Activated CD8-positive, alpha-beta T cell treated with anti-CD3 and anti-CD28 coated beads for 36 hours (primary cell): ENCODE measurements around the gene ACSM6. TPM values are rescaled to one million over a fixed set of nuclear protein-coding genes. Genes with fewer than 3 reads are reported as not detected.

Source experiments
- ATAC-seq: fragments of 200-7000 bp; cut with Tn5 transposase; one replicate; pipeline ENCODE4 v1.10.0; 2021; ENCODE audit warnings: mild to moderate bottlenecking, moderate library complexity
- CTCF ChIA-PET: fragments of 350-600 bp; sonication (Branson Sonifier 250); formaldehyde crosslinking; loops from one replicate; lab custom pipeline; 2021; ENCODE audit warnings: antibody characterized with exemption; lab: Charles Lee
- POLR2A ChIA-PET: fragments of 350-600 bp; sonication (Branson Sonifier 250); formaldehyde crosslinking; loops from one replicate; lab custom pipeline; 2021; ENCODE audit warnings: antibody characterized with exemption; lab: Charles Lee
- DNase-seq: peaks from one replicate; pipeline ENCODE4 v3.0.0-alpha.2; 2020
- H3K27ac Mint-ChIP-seq: one replicate; pipeline ENCODE4 v1.8.0; 2021; ENCODE audit warnings: mild to moderate bottlenecking, mixed read lengths
- H3K27me3 Mint-ChIP-seq: one replicate; pipeline ENCODE4 v1.8.0; 2021; ENCODE audit warnings: mixed read lengths
- H3K36me3 Mint-ChIP-seq: one replicate; pipeline ENCODE4 v1.8.0; 2021; ENCODE audit warnings: low read depth, mixed read lengths
- H3K4me1 Mint-ChIP-seq: one replicate; pipeline ENCODE4 v1.8.0; 2021; ENCODE audit warnings: low read depth, mixed read lengths
- H3K4me3 Mint-ChIP-seq: one replicate; pipeline ENCODE4 v1.8.0; 2021; ENCODE audit warnings: mild to moderate bottlenecking, moderate library complexity, mixed read lengths
- H3K9me3 Mint-ChIP-seq: one replicate; pipeline ENCODE4 v1.8.0; 2021; ENCODE audit warnings: mixed read lengths
- CTCF ChIP-seq: fragments of 200-600 bp; IDR thresholded peaks from one replicate; pipeline ENCODE4 v1.8.0; 2022; ENCODE audit warnings: antibody characterized with exemption, mild to moderate bottlenecking
- intact Hi-C: fragments of 100-400 bp; cut with micrococcal nuclease; formaldehyde crosslinking; loops from one replicate; pipeline ENCODE4 v1.10.0; 2022
- total RNA-seq, 2 experiments: library from RNA; stranded (reverse); gene quantifications; one replicate each; pipeline ENCODE4 v1.2.3, GENCODE V29; 2021

The ACSM6 gene
- total RNA-seq, 2 experiments from 2014 or later = not detected

- POLR2A ChIA-PET = no interaction called here
- Mint-ChIP-seq H3K27me3 (peaks cover 23% of the 10 kb centered on the region), H3K4me1 (peaks cover 4% of the 10 kb centered on the region), H3K9me3 (no peaks in the 10 kb centered on the region), H3K4me3 (no peak overlapping the region), H3K36me3 (no peaks in the 10 kb centered on the region), H3K27ac (no peak overlapping the region)
- intact Hi-C loops = loop anchor here (5.0 kb wide), 1 partner anchor 61 kb away; no protein-coding TSS in a partner anchor
- CTCF ChIA-PET = interaction anchor here (1.1 to 6.1 kb wide), 4 partner anchors 48 to 64 kb away, joined by 4 to 44 read pairs (median 6); no protein-coding TSS in a partner anchor
- no peak for ATAC-seq
- TF ChIP-seq CTCF = no peak
- DNase-seq = no peak
These were observed 12.3 kb upstream of the ACSM6 start for GRCh38 chr10:95181726-95182125.

GRCh38 chr10:95183271-95184230, 10.5 kb upstream of the ACSM6 start:
- Mint-ChIP-seq H3K4me1 (peaks cover 4% of the 10 kb centered on the region), H3K4me3 (peak overlapping the region; percentile 65), H3K27ac (no peak overlapping the region), H3K27me3 (peaks cover 22% of the 10 kb centered on the region), H3K36me3 (no peaks in the 10 kb centered on the region), H3K9me3 (no peaks in the 10 kb centered on the region)
- ChIA-PET CTCF (interaction anchor here (0.7 to 6.1 kb wide), 9 partner anchors 18 to 178 kb away, joined by 3 to 44 read pairs (median 5); no protein-coding TSS in a partner anchor), POLR2A (interaction anchor here (0.6 kb wide), 1 partner anchor 1629 kb away, joined by 3 read pairs; no protein-coding TSS in a partner anchor)
- intact Hi-C loops = loop anchor here (5.0 kb wide), 1 partner anchor 59 kb away; no protein-coding TSS in a partner anchor
- peak; percentile 94 for ATAC-seq
- DNase-seq = peak; percentile 78
- peak; percentile 91 for TF ChIP-seq CTCF

- CTCF ChIA-PET = interaction anchor here (0.6 to 2.9 kb wide), 3 partner anchors 54 to 179 kb away, joined by 3 to 13 read pairs (median 4); no protein-coding TSS in a partner anchor
- Mint-ChIP-seq H3K27me3 (peaks cover 20% of the 10 kb centered on the region), H3K4me3 (no peak overlapping the region), H3K27ac (no peak overlapping the region), H3K4me1 (peaks cover 4% of the 10 kb centered on the region), H3K36me3 (no peaks in the 10 kb centered on the region), H3K9me3 (no peaks in the 10 kb centered on the region)
- DNase-seq (no peak), ATAC-seq (no peak)
- POLR2A ChIA-PET = no interaction called here
- intact Hi-C loops = loop anchor here (5.0 kb wide), 1 partner anchor 175 kb away; no protein-coding TSS in a partner anchor
- no peak for TF ChIP-seq CTCF
These were observed 6.4 kb upstream of the ACSM6 start for GRCh38 chr10:95187617-95188016.

- intact Hi-C loops = loop anchor here (5.0 kb wide), 1 partner anchor 174 kb away; no protein-coding TSS in a partner anchor
- ChIA-PET CTCF (interaction anchor here (0.6 to 2.9 kb wide), 3 partner anchors 53 to 176 kb away, joined by 3 to 13 read pairs (median 3); no protein-coding TSS in a partner anchor), POLR2A (no interaction called here)
- no peak overlapping the region for H3K4me3 Mint-ChIP-seq
- no peaks in the 10 kb centered on the region for H3K36me3 Mint-ChIP-seq
- H3K27ac Mint-ChIP-seq = no peak overlapping the region
- H3K27me3 Mint-ChIP-seq = peaks cover 19% of the 10 kb centered on the region
- TF ChIP-seq CTCF = no peak
- ATAC-seq = no peak
- H3K9me3 Mint-ChIP-seq = no peaks in the 10 kb centered on the region
- H3K4me1 Mint-ChIP-seq = peaks cover 4% of the 10 kb centered on the region
- no peak for DNase-seq
These were observed 5.4 kb upstream of the ACSM6 start for GRCh38 chr10:95188593-95188992.
